IMR-90 (cell line): ENCODE data around the gene LTN1. TPM values are rescaled to one million over a fixed set of nuclear protein-coding genes. Genes with fewer than 3 reads are reported as not detected.

Source experiments
- ATAC-seq: fragments of 200-7000 bp; cut with Tn5 transposase; 2 replicates; pipeline ENCODE4 v1.9.1; 2020; ENCODE audit warnings: low read depth, mild to moderate bottlenecking, moderate library complexity
- BruUV-seq: library from RNA; stranded (reverse); fragments of 400-500 nt; replicated peaks from 2 replicates; lab custom pipeline; 2021; lab: Mats Ljungman, UMichigan
- CTCF ChIA-PET: fragments of 300-600 bp; formaldehyde crosslinking; extraction: SDS; loops from one replicate; lab custom pipeline; 2021; ENCODE audit warnings: antibody characterized with exemption; lab: Yijun Ruan, JAX
- POLR2A ChIA-PET: fragments of 300-600 bp; sonication (Branson Sonifier 250); formaldehyde crosslinking; loops from one replicate; lab custom pipeline; 2022; ENCODE audit warnings: antibody characterized with exemption; ENCODE audit not compliant: unreplicated experiment; lab: Charles Lee
- DNase-seq: peaks from one replicate; pipeline ENCODE4 v3.0.0; 2013
- H2AFZ ChIP-seq: replicated peaks from 2 replicates; pipeline ENCODE3; 2013; ENCODE audit warnings: low read length, mild to moderate bottlenecking; ENCODE audit not compliant: poor library complexity
- H2AK5ac ChIP-seq: 2 replicates; pipeline ENCODE4 v1.6.1; 2013; ENCODE audit warnings: low read depth, low read length, inconsistent platforms
- H2AK9ac ChIP-seq: replicated peaks from 2 replicates; pipeline ENCODE3; 2013; ENCODE audit warnings: mild to moderate bottlenecking, low read depth, low read length, moderate library complexity; ENCODE audit not compliant: poor library complexity
- H2BK120ac ChIP-seq: 2 replicates; pipeline ENCODE4 v1.6.1; 2013; ENCODE audit warnings: low read depth, low read length, inconsistent platforms
- H2BK15ac ChIP-seq: 3 replicates; pipeline ENCODE4 v1.6.1; 2013; ENCODE audit warnings: low read depth, low read length, inconsistent platforms
- H2BK20ac ChIP-seq: 2 replicates; pipeline ENCODE4 v1.6.1; 2013; ENCODE audit warnings: low read depth, mild to moderate bottlenecking, inconsistent platforms, low read length, moderate library complexity
- H2BK5ac ChIP-seq: 2 replicates; pipeline ENCODE4 v1.6.1; 2013; ENCODE audit warnings: mild to moderate bottlenecking, low read depth, low read length, inconsistent platforms; ENCODE audit not compliant: poor library complexity, severe bottlenecking
- H3K14ac ChIP-seq: replicated peaks from 2 replicates; pipeline ENCODE4 v1.6.1; 2013; ENCODE audit warnings: low read depth, low read length, inconsistent platforms
- H3K18ac ChIP-seq: 2 replicates; pipeline ENCODE4 v1.6.1; 2013; ENCODE audit warnings: low read depth, low read length, control low read depth
- H3K23ac ChIP-seq: 2 replicates; pipeline ENCODE4 v1.6.1; 2013; ENCODE audit warnings: low read depth, low read length, inconsistent platforms
- H3K27ac ChIP-seq: 2 replicates; pipeline ENCODE4 v1.5.1; 2013; ENCODE audit warnings: mild to moderate bottlenecking, control low read depth, low read length; ENCODE audit not compliant: insufficient read depth
- H3K27me3 ChIP-seq: 2 replicates; pipeline ENCODE4 v1.6.1; 2013; ENCODE audit warnings: low read length; ENCODE audit not compliant: control insufficient read depth, insufficient read depth
- H3K36me3 ChIP-seq: 2 replicates; pipeline ENCODE4 v1.6.1; 2013; ENCODE audit warnings: low read length, mixed read lengths; ENCODE audit not compliant: control insufficient read depth, insufficient read depth
- H3K4ac ChIP-seq: 2 replicates; pipeline ENCODE4 v1.6.1; 2013; ENCODE audit warnings: low read depth, low read length, inconsistent platforms
- H3K4me1 ChIP-seq: 2 replicates; pipeline ENCODE4 v1.6.1; 2013; ENCODE audit warnings: low read length, mixed read lengths; ENCODE audit not compliant: control insufficient read depth, insufficient read depth
- H3K4me2 ChIP-seq: 2 replicates; pipeline ENCODE4 v1.6.1; 2013; ENCODE audit warnings: low read depth, mild to moderate bottlenecking, control low read depth, low read length, moderate library complexity
- H3K4me3 ChIP-seq: 2 replicates; pipeline ENCODE4 v1.5.1; 2013; ENCODE audit warnings: low read depth, mild to moderate bottlenecking, control low read depth, low read length, moderate library complexity; ENCODE audit not compliant: insufficient read depth
- H3K56ac ChIP-seq: 2 replicates; pipeline ENCODE4 v1.6.1; 2013; ENCODE audit warnings: low read length, inconsistent platforms; ENCODE audit not compliant: insufficient read depth; ENCODE audit errors: extremely low read depth
- H3K79me1 ChIP-seq, 2 experiments: 2 replicates each; pipeline ENCODE4 v1.6.1; 2013; ENCODE audit warnings: low read length in 2 of 2, inconsistent platforms in 1 of 2, low read depth in 1 of 2
- H3K9ac ChIP-seq: 2 replicates; pipeline ENCODE4 v1.6.1; 2013; ENCODE audit warnings: low read depth, low read length, control low read depth
- H3K9me1 ChIP-seq: 2 replicates; pipeline ENCODE4 v1.6.1; 2013; ENCODE audit warnings: low read length, inconsistent platforms; ENCODE audit not compliant: insufficient read depth
- H3K9me3 ChIP-seq: 2 replicates; pipeline ENCODE4 v1.6.1; 2013; ENCODE audit warnings: low read length; ENCODE audit not compliant: control insufficient read depth, insufficient read depth
- H4K20me1 ChIP-seq: 2 replicates; pipeline ENCODE4 v1.6.1; 2013; ENCODE audit warnings: low read length, inconsistent platforms; ENCODE audit not compliant: insufficient read depth
- H4K5ac ChIP-seq: 2 replicates; pipeline ENCODE4 v1.6.1; 2013; ENCODE audit warnings: mild to moderate bottlenecking, low read depth, low read length, control low read depth
- H4K8ac ChIP-seq, 2 experiments: 2 replicates each; pipeline ENCODE4 v1.6.1; 2013; ENCODE audit warnings: low read depth in 2 of 2, low read length in 2 of 2, control low read depth in 1 of 2, inconsistent platforms in 1 of 2
- H4K91ac ChIP-seq: 2 replicates; pipeline ENCODE4 v1.6.1; 2013; ENCODE audit warnings: low read depth, low read length, inconsistent platforms; ENCODE audit not compliant: insufficient read depth
- FOS ChIP-seq: fragments of 150-350 bp; IDR thresholded peaks from 2 replicates; pipeline ENCODE4 v1.6.1; 2016; ENCODE audit warnings: low read depth, low read length
- MXI1 ChIP-seq: IDR thresholded peaks from 2 replicates; pipeline ENCODE4 v1.6.1; 2012; ENCODE audit warnings: low read depth, mild to moderate bottlenecking, low read length, moderate library complexity, borderline replicate concordance
- WGBS, 2 experiments: methylation state at CpG; one replicate each; pipeline versions ENCODE4 v1.1.5 to v1.1.7; 2013; ENCODE audit warnings: missing lambda C conversion rate in 2 of 2; ENCODE audit not compliant: insufficient read length in 1 of 2; ENCODE audit errors: extremely low coverage in 2 of 2; 5-methylcytosine and 5-hydroxymethylcytosine counted together
- dilution Hi-C: fragments of 300-500 bp; cut with HindIII; formaldehyde crosslinking; loops from one replicate; pipeline ENCODE4 v1.14.3; 2018; ENCODE audit warnings: low sequenced_read_pairs; ENCODE audit not compliant: unreplicated experiment
- in situ Hi-C: fragments of 300-500 bp; cut with MboI; formaldehyde crosslinking; loops from 3 replicates; pipeline ENCODE4 v1.14.3; 2019; ENCODE audit warnings: low sequenced_read_pairs, inconsistent platforms, mixed read lengths
- intact Hi-C: fragments of 100-400 bp; cut with micrococcal nuclease; formaldehyde crosslinking; loops from 2 replicates; pipeline ENCODE4 v1.10.0; 2022
- polyA plus RNA-seq, 3 experiments: library from polyadenylated mRNA; depleted of rRNA; stranded (reverse); fragments of >200 nt; gene quantifications; 2 replicates each; pipeline ENCODE4 v1.2.3, GENCODE V29; 2012; ENCODE audit warnings: low replicate concordance in 1 of 3
- total RNA-seq: library from RNA; depleted of rRNA; stranded (reverse); fragments of >200 nt; gene quantifications from 2 replicates; pipeline ENCODE4 v1.2.3, GENCODE V29; 2012

Gene LTN1
- total and polyA plus RNA-seq, 2 of the 4 experiments (the other 2 are of a cell fraction): 6.7 to 35.5 TPM

- no CpG with 5 or more reads among the region's 2 CpGs for WGBS, 2 experiments
Measured at GRCh38 chr21:28913071-28913470, 79.6 kb downstream of the LTN1 start.

More at GRCh38 chr21:28913071-28913470, 79.6 kb downstream of the LTN1 start:
- Histone ChIP-seq H4K91ac (no peak overlapping the region), H3K4me2 (no peak overlapping the region), H3K18ac (no peak overlapping the region), H2BK5ac (no peak overlapping the region), H2BK20ac (no peak overlapping the region), H3K27ac (no peak overlapping the region), H3K27me3 (no peaks in the 10 kb centered on the region), H3K9ac (no peak overlapping the region), H2AFZ (no peak overlapping the region), H3K14ac (no peak overlapping the region), H3K9me3 (no peaks in the 10 kb centered on the region), H2BK15ac (no peak overlapping the region), H3K4ac (no peak overlapping the region), H4K8ac (no peak overlapping the region), H3K9me1 (no peaks in the 10 kb centered on the region), H3K79me1 (no peaks in the 10 kb centered on the region), H2AK5ac (no peak overlapping the region), H2AK9ac (no peak overlapping the region), H3K4me1 (no peaks in the 10 kb centered on the region), H2BK120ac (no peak overlapping the region), H3K23ac (no peak overlapping the region), H3K4me3 (no peak overlapping the region), H4K20me1 (no peaks in the 10 kb centered on the region), H3K36me3 (no peaks in the 10 kb centered on the region), H3K56ac (no peak overlapping the region), H4K5ac (no peak overlapping the region)
- no peak for ATAC-seq
- no peak for DNase-seq
- ChIA-PET POLR2A (no interaction called here), CTCF (interaction anchor here (1.2 kb wide), 1 partner anchor 10 kb away, joined by 3 read pairs; no protein-coding TSS in a partner anchor)
- no TSS peak for BruUV-seq
- TF ChIP-seq FOS: no peak
- no peak for TF ChIP-seq MXI1
- intact Hi-C loops (loop anchor here (5.0 kb wide), 1 partner anchor 341 kb away; no protein-coding TSS in a partner anchor), dilution Hi-C loops (no loop called here), in situ Hi-C loops (no loop called here)
